Activated CD4-positive, alpha-beta memory T cell treated with anti-CD3 and anti-CD28 coated beads for 36 hours (primary cell): ENCODE data around the gene TEX29. TPM values are rescaled to one million over a fixed set of nuclear protein-coding genes. Genes with fewer than 3 reads are reported as not detected.

Experiments
- CTCF ChIA-PET: fragments of 350-600 bp; sonication (Branson Sonifier 250); formaldehyde crosslinking; loops from one replicate; lab custom pipeline; 2021; ENCODE audit warnings: antibody characterized with exemption, inconsistent platforms; lab: Charles Lee
- POLR2A ChIA-PET: fragments of 350-600 bp; sonication (Branson Sonifier 250); formaldehyde crosslinking; loops from one replicate; lab custom pipeline; 2021; ENCODE audit warnings: antibody characterized with exemption; lab: Charles Lee
- DNase-seq: peaks from one replicate; pipeline ENCODE4 v3.0.0-alpha.2; 2020
- H3K27ac Mint-ChIP-seq: one replicate; pipeline ENCODE4 v1.8.0; 2021; ENCODE audit warnings: mixed read lengths
- H3K27me3 Mint-ChIP-seq: one replicate; pipeline ENCODE4 v1.8.0; 2021; ENCODE audit warnings: mixed read lengths
- H3K36me3 Mint-ChIP-seq: one replicate; pipeline ENCODE4 v1.8.0; 2021; ENCODE audit warnings: mixed read lengths
- H3K4me1 Mint-ChIP-seq: one replicate; pipeline ENCODE4 v1.8.0; 2021; ENCODE audit warnings: low read depth, mixed read lengths
- H3K4me3 Mint-ChIP-seq: one replicate; pipeline ENCODE4 v1.8.0; 2021; ENCODE audit warnings: mild to moderate bottlenecking, mixed read lengths
- H3K9me3 Mint-ChIP-seq: one replicate; pipeline ENCODE4 v1.8.0; 2021; ENCODE audit warnings: mixed read lengths
- intact Hi-C: fragments of 100-400 bp; cut with micrococcal nuclease; formaldehyde crosslinking; loops from one replicate; pipeline ENCODE4 v1.15.1; 2023
- total RNA-seq, 2 experiments: library from RNA; stranded (reverse); gene quantifications; one replicate each; pipeline ENCODE4 v1.2.3, GENCODE V29; 2021

Gene TEX29
- total RNA-seq, 2 experiments from 2014 or later: 0.39 to 0.43 TPM

DNA sequence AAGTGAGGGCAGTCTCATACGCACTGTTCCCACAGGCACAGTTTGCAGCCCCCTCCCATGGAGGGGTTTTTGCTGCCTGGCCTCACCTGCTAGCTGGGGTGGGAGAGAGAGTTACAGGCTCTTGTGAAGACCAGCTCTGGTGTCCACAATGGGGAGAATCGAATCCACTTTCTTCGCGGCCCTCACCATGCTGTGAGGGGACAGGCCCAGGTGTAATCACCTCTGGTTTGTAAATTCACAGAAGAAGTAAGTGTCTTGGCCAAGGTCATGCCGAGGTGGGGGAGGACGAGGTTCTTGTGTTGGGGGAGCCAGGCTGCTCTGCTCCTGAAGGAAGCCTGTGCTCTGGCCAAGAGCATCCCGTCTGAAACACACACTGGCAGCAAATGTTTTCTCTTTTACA, 39.5 kb downstream of the TEX29 start:
- no peaks in the 10 kb centered on the region for H3K9me3 Mint-ChIP-seq
- H3K27me3 Mint-ChIP-seq: peaks cover 12% of the 10 kb centered on the region
- no peaks in the 10 kb centered on the region for H3K36me3 Mint-ChIP-seq
- intact Hi-C loops: no loop called here
- no peaks in the 10 kb centered on the region for H3K4me1 Mint-ChIP-seq
- H3K4me3 Mint-ChIP-seq: no peak overlapping the region
- CTCF ChIA-PET: no interaction called here
- H3K27ac Mint-ChIP-seq: no peak overlapping the region
- POLR2A ChIA-PET: no interaction called here
- DNase-seq: no peak

GRCh38 chr13:111360452-111360851, 40.0 kb downstream of the TEX29 start:
- intact Hi-C loops: no loop called here
- no peak for DNase-seq
- ChIA-PET CTCF (no interaction called here), POLR2A (no interaction called here)
- H3K4me1 Mint-ChIP-seq: no peaks in the 10 kb centered on the region
- H3K9me3 Mint-ChIP-seq: no peaks in the 10 kb centered on the region
- no peak overlapping the region for H3K4me3 Mint-ChIP-seq
- no peak overlapping the region for H3K27ac Mint-ChIP-seq
- H3K27me3 Mint-ChIP-seq: peaks cover 12% of the 10 kb centered on the region
- H3K36me3 Mint-ChIP-seq: no peaks in the 10 kb centered on the region

- Mint-ChIP-seq H3K9me3 (no peaks in the 10 kb centered on the region), H3K27ac (no peak overlapping the region), H3K4me1 (no peaks in the 10 kb centered on the region), H3K36me3 (no peaks in the 10 kb centered on the region), H3K27me3 (peaks cover 12% of the 10 kb centered on the region), H3K4me3 (no peak overlapping the region)
- POLR2A ChIA-PET: no interaction called here
- CTCF ChIA-PET: no interaction called here
- intact Hi-C loops: no loop called here
- no peak for DNase-seq
Measured at GRCh38 chr13:111361046-111361872, 40.8 kb downstream of the TEX29 start.

DNA sequence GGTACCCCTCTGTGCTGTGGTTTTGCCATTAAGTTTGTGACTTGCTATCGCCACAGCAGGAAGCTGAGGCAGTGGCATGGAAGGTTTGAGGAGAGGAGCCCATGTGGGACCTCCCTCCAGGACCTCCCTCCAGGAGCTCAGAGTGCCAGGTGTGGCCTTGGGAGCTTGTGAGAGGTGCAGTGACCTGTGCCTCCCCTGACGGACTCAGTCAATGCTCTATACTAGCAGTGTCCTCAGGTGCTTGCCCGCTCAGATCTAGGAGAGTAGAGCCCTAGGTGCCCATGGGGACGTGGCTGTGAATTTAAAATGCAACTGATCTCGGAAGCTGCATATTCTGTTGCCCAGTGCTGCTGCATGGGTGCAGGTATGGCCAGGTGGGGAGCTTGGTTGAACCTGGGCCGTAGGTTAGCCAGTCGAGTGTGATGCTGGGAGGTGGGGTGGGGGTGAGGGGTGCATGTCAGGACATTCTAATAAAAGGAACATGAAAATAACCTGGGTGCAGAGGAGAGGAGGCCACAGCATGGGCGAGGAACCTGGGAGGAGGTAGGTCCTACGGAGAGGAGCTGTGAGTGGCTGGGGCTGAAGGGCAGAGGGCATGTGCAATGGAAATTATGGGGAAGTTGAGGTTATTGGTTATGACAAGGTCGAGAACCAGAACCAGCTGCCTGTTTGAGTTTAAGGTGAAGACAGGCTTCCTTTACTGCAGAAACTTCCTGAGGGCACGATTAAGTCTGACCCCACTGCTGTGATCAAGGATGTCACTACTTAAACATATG, 41.6 kb downstream of the TEX29 start:
- no peaks in the 10 kb centered on the region for H3K9me3 Mint-ChIP-seq
- intact Hi-C loops: no loop called here
- POLR2A ChIA-PET: no interaction called here
- H3K27me3 Mint-ChIP-seq: peaks cover 12% of the 10 kb centered on the region
- no peaks in the 10 kb centered on the region for H3K4me1 Mint-ChIP-seq
- H3K4me3 Mint-ChIP-seq: no peak overlapping the region
- H3K27ac Mint-ChIP-seq: no peak overlapping the region
- no peaks in the 10 kb centered on the region for H3K36me3 Mint-ChIP-seq
- CTCF ChIA-PET: no interaction called here
- no peak for DNase-seq

DNA sequence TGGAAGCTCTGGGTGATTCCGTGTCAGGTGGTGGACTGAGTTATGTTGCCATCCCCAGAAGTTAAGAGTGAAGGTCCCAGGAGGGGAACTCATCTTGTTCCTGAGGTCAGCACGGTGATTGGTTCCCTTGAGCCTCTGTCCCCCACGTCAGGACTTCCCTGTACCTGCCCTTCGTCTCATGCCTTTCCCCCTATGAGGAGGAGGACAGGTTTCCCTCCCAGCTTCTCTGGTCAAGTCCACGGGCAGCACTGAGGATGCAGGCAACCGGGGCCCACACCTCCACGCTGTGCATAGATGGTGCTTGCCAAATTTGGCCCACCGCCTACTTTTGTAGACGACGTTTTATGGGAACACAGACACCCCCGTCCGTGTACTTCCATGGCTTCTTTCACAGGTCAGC, 42.7 kb downstream of the TEX29 start:
- no peak overlapping the region for H3K4me3 Mint-ChIP-seq
- no peak overlapping the region for H3K27ac Mint-ChIP-seq
- no peaks in the 10 kb centered on the region for H3K4me1 Mint-ChIP-seq
- ChIA-PET POLR2A (no interaction called here), CTCF (no interaction called here)
- peaks cover 12% of the 10 kb centered on the region for H3K27me3 Mint-ChIP-seq
- H3K36me3 Mint-ChIP-seq: no peaks in the 10 kb centered on the region
- no peak for DNase-seq
- intact Hi-C loops: no loop called here
- H3K9me3 Mint-ChIP-seq: no peaks in the 10 kb centered on the region

DNA sequence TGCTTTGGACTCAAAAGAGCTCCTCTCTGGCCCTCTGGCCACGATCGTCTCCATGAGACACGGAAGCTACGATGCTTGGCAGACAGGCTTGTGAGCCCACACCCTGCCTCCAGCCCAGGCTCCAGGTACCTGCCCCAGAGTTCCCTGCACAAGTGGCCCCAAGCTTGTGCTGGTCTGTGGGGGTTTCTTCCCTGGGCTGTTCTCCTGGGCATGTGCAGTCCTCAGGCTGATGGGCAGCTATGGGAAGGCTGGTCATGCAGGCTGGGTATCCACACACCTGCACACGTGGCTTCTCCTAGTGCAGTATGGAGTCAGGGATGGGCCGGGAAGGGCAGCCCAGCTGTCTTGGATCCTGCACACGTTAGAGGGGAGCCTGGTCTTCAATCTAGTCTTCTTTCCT, 43.1 kb downstream of the TEX29 start:
- Mint-ChIP-seq H3K4me1 (no peaks in the 10 kb centered on the region), H3K4me3 (no peak overlapping the region), H3K27ac (no peak overlapping the region), H3K27me3 (peaks cover 12% of the 10 kb centered on the region), H3K9me3 (no peaks in the 10 kb centered on the region), H3K36me3 (no peaks in the 10 kb centered on the region)
- DNase-seq: no peak
- ChIA-PET POLR2A (no interaction called here), CTCF (no interaction called here)
- intact Hi-C loops: no loop called here

DNA sequence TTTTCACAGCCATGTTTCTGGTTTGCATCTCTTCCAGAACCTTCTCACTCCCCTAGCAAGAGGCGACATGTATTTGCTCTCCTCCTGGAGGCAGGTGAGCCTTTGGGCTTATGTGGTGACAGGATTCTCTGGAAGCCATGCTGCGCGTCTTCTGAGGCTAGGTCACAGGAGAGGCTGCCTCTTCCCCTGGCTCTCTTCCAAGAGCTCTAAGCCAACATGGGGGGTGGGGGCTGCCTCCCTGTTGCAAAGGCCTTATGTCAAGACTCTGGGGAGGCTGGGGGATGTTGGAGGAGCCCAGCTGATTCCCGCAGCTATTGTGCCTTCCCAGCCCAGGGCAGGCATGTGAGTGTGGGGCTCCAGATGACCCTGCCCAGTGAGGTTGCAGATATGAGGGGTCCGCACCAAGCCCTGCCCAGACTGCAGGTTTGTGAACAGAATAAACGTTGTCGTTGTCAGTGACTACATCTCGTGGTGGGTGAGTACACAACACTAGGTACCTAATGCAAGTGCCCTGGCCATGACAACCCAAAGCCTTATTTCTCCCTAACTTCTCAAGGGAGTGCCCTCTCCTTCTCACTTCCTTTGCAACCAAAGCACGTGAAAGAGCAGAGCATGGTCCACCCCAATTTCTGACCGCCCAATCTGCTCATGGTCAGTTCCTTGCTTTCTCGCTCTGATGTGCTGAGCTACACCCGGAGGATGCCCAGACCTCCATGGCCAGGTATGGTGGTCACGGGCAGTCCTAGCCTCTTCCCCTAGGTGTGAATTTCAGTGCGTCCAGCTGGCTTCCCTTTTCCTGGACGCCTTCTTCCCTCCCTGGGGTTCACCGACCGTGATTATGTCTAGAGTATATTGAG, 44.9 kb downstream of the TEX29 start:
- Mint-ChIP-seq H3K27ac (no peak overlapping the region), H3K4me1 (no peaks in the 10 kb centered on the region), H3K27me3 (peaks cover 9% of the 10 kb centered on the region), H3K9me3 (no peaks in the 10 kb centered on the region), H3K36me3 (no peaks in the 10 kb centered on the region), H3K4me3 (no peak overlapping the region)
- ChIA-PET CTCF (no interaction called here), POLR2A (no interaction called here)
- intact Hi-C loops: no loop called here
- no peak for DNase-seq

DNA sequence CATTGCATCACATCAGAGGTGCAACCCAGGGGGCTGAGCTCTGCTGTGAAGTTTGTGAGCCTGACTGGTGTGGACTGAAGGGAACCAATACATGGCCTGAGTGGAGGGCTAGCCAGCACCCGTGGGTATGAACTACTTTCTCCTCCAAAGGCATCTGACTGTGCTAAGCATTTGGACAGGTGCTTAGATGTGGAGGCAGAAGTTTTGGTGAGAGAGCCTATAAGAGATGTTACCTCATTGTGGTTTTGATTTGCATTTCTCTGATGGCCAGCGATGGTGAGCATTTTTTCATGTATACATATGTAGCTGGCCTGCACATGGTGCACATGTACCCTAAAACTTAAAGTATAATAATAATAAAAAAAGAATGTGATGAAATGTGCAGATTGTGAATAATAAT, 46.9 kb downstream of the TEX29 start:
- Mint-ChIP-seq H3K4me1 (no peaks in the 10 kb centered on the region), H3K27ac (no peak overlapping the region), H3K27me3 (peaks cover 7% of the 10 kb centered on the region), H3K4me3 (no peak overlapping the region), H3K36me3 (no peaks in the 10 kb centered on the region), H3K9me3 (no peaks in the 10 kb centered on the region)
- ChIA-PET POLR2A (no interaction called here), CTCF (no interaction called here)
- DNase-seq: no peak
- intact Hi-C loops: no loop called here

- no peak for DNase-seq
- intact Hi-C loops: no loop called here
- H3K4me3 Mint-ChIP-seq: no peak overlapping the region
- no peaks in the 10 kb centered on the region for H3K36me3 Mint-ChIP-seq
- POLR2A ChIA-PET: no interaction called here
- no peaks in the 10 kb centered on the region for H3K9me3 Mint-ChIP-seq
- no peak overlapping the region for H3K27ac Mint-ChIP-seq
- CTCF ChIA-PET: no interaction called here
- H3K27me3 Mint-ChIP-seq: peaks cover 3% of the 10 kb centered on the region
- no peaks in the 10 kb centered on the region for H3K4me1 Mint-ChIP-seq
Measured at GRCh38 chr13:111368091-111368490, 47.6 kb downstream of the TEX29 start.

DNA sequence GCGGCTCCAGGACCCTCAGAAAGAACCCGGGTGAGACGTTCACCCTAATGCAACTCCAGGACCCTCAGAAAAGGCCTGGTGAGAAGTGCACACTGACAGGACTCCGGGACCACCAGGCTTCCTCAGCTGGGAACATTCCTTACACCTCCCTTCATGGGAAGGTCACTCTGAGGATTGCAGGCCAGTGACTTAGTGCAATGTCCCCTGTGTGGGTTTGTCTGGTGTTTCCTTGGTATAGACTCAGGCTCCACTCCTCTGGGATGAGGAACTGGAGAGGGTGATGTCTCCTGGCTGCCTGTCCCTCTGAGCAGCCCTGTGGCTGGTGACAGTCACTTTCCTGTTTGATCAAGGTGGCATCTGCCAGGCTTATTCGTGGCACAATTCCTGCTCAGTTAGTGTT, 49.7 kb downstream of the TEX29 start:
- ChIA-PET CTCF (no interaction called here), POLR2A (no interaction called here)
- Mint-ChIP-seq H3K9me3 (no peaks in the 10 kb centered on the region), H3K4me1 (no peaks in the 10 kb centered on the region), H3K4me3 (no peak overlapping the region), H3K36me3 (no peaks in the 10 kb centered on the region), H3K27ac (no peak overlapping the region), H3K27me3 (no peaks in the 10 kb centered on the region)
- no peak for DNase-seq
- intact Hi-C loops: no loop called here

DNA sequence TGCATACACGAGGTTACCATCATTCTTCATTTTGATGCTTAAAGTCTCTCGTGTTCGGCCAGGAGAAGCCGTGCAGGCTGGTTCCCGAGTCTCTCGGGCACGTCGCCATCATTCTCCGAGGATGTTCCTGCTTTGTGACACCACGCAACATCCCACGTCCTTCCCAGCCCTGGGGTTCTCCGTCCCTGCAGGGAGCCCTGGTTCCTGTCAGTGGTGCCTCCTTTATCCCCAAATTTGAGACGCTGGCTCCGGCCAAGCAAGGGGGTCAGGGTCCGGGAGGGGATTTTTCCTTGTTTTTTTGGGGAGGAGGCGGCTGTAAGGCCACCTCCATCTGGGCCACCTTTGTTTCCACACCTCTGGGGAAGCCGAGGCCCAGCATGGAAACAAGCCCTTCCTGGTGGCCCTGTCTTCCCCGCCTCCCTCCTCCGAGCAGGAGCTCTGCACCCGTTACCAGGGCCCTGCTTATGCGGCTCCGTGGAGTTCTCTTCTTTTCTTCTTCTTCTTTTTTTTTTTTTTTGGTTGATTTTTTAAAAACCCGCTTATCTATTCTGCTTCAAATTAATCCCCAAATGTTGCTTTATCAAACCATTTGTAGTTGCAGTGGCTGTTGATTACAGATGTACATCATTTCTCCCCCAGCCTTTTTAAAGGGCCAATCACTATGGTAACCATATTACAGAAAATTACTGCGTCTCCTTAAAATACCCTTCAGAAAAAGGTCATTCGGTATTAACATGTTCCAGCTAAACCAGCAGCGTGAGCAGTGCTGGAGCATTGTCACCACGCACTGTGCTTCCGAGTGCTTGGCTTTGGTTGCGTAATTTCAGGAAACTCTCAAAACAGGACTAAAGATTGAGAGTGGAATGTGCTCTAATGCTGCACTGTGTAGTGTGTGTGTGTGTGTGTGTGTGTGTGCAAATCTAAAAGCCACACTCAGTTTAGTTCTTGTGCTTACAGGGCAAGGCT, 50.4 kb downstream of the TEX29 start:
- ChIA-PET POLR2A (no interaction called here), CTCF (no interaction called here)
- Mint-ChIP-seq H3K36me3 (no peaks in the 10 kb centered on the region), H3K4me1 (no peaks in the 10 kb centered on the region), H3K9me3 (no peaks in the 10 kb centered on the region), H3K27ac (no peak overlapping the region), H3K4me3 (no peak overlapping the region), H3K27me3 (no peaks in the 10 kb centered on the region)
- intact Hi-C loops: no loop called here
- DNase-seq: no peak
